Chondrocyte (in vitro differentiated cells): ENCODE measurements around the gene CPA1. TPM values are rescaled to one million over a fixed set of nuclear protein-coding genes. Genes with fewer than 3 reads are reported as not detected.

ENCODE experiments used
- DNase-seq: peaks from one replicate; pipeline ENCODE4 v3.0.0; 2021; ENCODE audit warnings: mixed read lengths, low spot score
- H3K27ac Mint-ChIP-seq: one replicate; pipeline ENCODE4 v1.8.0; 2021; ENCODE audit warnings: mild to moderate bottlenecking, moderate library complexity, mixed read lengths; ENCODE audit not compliant: unreplicated experiment
- H3K27me3 Mint-ChIP-seq: 2 replicates; pipeline ENCODE4 v1.8.0; 2021; ENCODE audit warnings: low read depth, mixed read lengths
- H3K36me3 Mint-ChIP-seq: 2 replicates; pipeline ENCODE4 v1.8.0; 2021; ENCODE audit warnings: low read depth, mixed read lengths
- H3K4me1 Mint-ChIP-seq: 2 replicates; pipeline ENCODE4 v1.8.0; 2021; ENCODE audit warnings: low read depth, mild to moderate bottlenecking, mixed read lengths
- H3K4me3 Mint-ChIP-seq: one replicate; pipeline ENCODE4 v1.8.0; 2021; ENCODE audit warnings: mild to moderate bottlenecking, moderate library complexity, mixed read lengths; ENCODE audit not compliant: unreplicated experiment
- H3K9me3 Mint-ChIP-seq: 2 replicates; pipeline ENCODE4 v1.8.0; 2021; ENCODE audit warnings: low read depth, mixed read lengths
- total RNA-seq: library from RNA; stranded (reverse); gene quantifications from 3 replicates; pipeline ENCODE4 v1.2.1, GENCODE V29; 2021
- TF ChIP-seq, protein P1 (sequence below): fragments of 200-600 bp; sonication (generic); IDR thresholded peaks from 2 replicates; pipeline ENCODE4 v1.5.0; 2021; ENCODE audit warnings: antibody characterized with exemption, mild to moderate bottlenecking, moderate library complexity

CPA1 gene
- total RNA-seq, 1 donor from 2014 or later, result 0.20 TPM

DNA sequence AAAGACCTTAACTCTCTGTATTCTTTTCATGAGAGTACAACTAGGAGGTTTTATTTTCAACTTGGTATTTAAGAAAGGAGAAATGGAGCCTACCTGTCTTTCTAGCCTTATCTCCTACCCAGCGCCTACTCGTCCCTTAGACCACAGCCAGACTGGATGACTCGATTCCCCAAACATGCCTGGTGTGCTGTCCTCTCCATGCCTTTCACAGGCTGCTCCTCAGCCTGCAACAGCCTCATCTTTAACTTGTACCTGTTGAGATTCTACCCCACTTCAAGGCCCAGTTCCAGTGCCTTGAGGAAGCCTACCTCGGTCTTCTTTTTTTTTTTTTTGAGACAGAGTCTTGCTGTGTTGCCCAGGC lies 29.4 kb downstream of the CPA1 start:
- H3K9me3 Mint-ChIP-seq, result no peaks in the 10 kb centered on the region
- H3K4me3 Mint-ChIP-seq, result no peak overlapping the region

DNA sequence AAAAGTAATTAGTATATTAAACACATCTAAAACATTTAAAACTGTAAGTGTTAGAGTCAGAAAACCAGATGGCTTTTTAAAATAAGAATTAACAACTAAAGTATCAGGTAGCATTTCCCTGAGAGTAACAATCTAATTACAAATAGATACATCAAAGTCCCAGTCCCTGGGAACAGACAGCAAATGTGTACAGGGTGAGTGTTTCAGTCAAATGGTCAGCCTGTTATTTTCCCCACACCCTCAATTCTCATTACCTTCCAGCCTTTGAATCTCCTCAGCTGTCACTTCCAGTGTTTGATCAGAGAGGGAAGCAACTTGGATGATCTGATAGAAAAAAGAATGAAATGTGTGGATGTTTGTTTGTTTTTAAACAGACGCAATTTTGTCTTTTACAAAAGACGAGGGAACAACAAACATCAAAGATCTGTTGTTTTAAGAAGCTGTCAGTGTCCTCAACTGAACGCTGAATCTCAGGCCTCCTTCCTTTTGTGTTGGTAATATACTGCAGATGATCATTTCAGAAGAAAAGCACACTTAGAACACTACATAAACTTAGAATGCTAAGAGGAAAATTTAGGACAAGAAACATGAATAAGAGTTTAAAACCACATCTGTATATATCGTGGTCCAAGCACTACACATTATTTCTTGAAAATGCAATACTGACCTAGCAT lies 30.7 kb downstream of the CPA1 start:
- no peak for DNase-seq
- Mint-ChIP-seq H3K27ac (no peak overlapping the region), H3K4me1 (peaks cover 15% of the 10 kb centered on the region), H3K4me3 (no peak overlapping the region), H3K9me3 (no peaks in the 10 kb centered on the region), H3K27me3 (no peaks in the 10 kb centered on the region), H3K36me3 (no peaks in the 10 kb centered on the region)
- TF ChIP-seq, protein P1, sequence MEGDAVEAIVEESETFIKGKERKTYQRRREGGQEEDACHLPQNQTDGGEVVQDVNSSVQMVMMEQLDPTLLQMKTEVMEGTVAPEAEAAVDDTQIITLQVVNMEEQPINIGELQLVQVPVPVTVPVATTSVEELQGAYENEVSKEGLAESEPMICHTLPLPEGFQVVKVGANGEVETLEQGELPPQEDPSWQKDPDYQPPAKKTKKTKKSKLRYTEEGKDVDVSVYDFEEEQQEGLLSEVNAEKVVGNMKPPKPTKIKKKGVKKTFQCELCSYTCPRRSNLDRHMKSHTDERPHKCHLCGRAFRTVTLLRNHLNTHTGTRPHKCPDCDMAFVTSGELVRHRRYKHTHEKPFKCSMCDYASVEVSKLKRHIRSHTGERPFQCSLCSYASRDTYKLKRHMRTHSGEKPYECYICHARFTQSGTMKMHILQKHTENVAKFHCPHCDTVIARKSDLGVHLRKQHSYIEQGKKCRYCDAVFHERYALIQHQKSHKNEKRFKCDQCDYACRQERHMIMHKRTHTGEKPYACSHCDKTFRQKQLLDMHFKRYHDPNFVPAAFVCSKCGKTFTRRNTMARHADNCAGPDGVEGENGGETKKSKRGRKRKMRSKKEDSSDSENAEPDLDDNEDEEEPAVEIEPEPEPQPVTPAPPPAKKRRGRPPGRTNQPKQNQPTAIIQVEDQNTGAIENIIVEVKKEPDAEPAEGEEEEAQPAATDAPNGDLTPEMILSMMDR, result no peak

More for the DNA sequence above, 29.4 kb downstream of the CPA1 start:
- TF ChIP-seq, protein P1, result no peak
- peaks cover 15% of the 10 kb centered on the region for H3K4me1 Mint-ChIP-seq
- peak overlapping the region; percentile 61 for H3K27ac Mint-ChIP-seq
- no peaks in the 10 kb centered on the region for H3K36me3 Mint-ChIP-seq
- no peaks in the 10 kb centered on the region for H3K27me3 Mint-ChIP-seq
- no peak for DNase-seq

DNA sequence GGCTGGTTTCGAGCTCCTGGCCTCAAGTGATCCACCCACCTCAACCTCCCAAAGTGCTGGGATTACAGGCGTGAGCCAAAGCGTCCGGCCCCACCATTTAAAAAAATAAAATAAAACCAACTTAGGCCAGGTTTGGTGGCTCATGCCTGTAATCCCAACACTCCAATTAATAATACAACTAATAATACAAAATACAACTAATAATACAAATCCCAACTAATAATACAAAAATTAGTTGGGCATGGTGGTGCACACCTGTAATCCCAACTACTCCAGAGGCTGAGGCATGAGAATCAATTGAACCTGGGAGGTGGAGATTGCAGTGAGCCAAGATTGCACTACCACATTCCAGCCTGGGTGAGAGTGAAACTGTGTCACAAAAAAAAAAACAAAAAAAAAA lies 32.9 kb downstream of the CPA1 start:
- H3K4me3 Mint-ChIP-seq, result no peak overlapping the region
- no peaks in the 10 kb centered on the region for H3K9me3 Mint-ChIP-seq
- no peaks in the 10 kb centered on the region for H3K36me3 Mint-ChIP-seq
- peaks cover 19% of the 10 kb centered on the region for H3K4me1 Mint-ChIP-seq
- DNase-seq, result no peak
- TF ChIP-seq, protein P1, result no peak
- no peak overlapping the region for H3K27ac Mint-ChIP-seq
- H3K27me3 Mint-ChIP-seq, result no peaks in the 10 kb centered on the region

DNA sequence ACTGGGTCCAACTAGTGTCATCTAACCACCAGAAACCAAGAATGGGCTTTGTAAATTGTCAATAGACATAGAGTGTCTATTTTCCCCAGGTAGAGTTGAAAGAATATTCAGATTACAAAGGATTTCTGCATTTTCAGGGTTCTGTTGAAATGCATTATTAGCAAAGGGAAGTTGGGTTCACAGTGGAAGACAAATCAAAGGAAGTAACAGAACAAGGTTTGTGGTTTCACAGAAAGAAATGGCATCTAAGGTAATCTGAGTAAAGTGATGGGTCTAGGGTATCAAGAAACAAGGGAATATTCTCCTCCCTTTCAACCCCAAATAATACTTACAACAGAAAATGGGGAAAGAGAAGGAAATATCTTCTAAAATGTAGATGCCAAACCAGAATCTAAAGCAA lies 34.7 kb downstream of the CPA1 start:
- peaks cover 10% of the 10 kb centered on the region for H3K4me1 Mint-ChIP-seq
- DNase-seq, result no peak
- no peaks in the 10 kb centered on the region for H3K9me3 Mint-ChIP-seq
- H3K4me3 Mint-ChIP-seq, result no peak overlapping the region
- TF ChIP-seq, protein P1, result no peak
- no peaks in the 10 kb centered on the region for H3K27me3 Mint-ChIP-seq
- no peak overlapping the region for H3K27ac Mint-ChIP-seq
- H3K36me3 Mint-ChIP-seq, result no peaks in the 10 kb centered on the region

DNA sequence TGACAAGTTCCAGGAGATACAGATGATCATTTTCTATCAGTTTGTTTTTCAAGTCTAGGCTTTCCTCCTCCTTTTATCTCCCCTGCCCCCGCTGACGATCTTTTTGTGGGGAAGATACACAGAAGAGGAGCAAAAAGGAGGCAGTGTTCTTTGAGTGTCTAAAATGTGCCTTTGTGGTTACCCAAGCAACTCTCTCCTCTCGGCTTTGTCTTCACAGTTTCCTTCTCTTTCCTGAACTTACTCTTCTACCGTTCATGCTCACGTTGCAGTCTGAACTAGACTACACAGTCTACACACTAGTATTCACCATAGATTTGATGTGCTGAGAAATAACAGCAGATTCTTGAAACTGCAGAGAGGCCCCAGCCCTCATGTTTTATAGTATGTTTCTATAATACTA lies 36.9 kb downstream of the CPA1 start:
- H3K4me3 Mint-ChIP-seq, result no peak overlapping the region
- H3K27me3 Mint-ChIP-seq, result no peaks in the 10 kb centered on the region
- TF ChIP-seq, protein P1, result no peak
- H3K27ac Mint-ChIP-seq, result no peak overlapping the region
- no peaks in the 10 kb centered on the region for H3K36me3 Mint-ChIP-seq
- peaks cover 21% of the 10 kb centered on the region for H3K4me1 Mint-ChIP-seq
- no peak for DNase-seq
- no peaks in the 10 kb centered on the region for H3K9me3 Mint-ChIP-seq
